ENCODE measurements around the gene TLL2. TPM values are rescaled to one million over a fixed set of nuclear protein-coding genes. Genes with fewer than 3 reads are reported as not detected.

The TLL2 gene
- total RNA-seq, 1 donor from 2014 or later: not detected

GRCh38 chr10:96366508-96366907 lies 147.2 kb downstream of the TLL2 start:
- Histone ChIP-seq H3K27me3 (no peaks in the 10 kb centered on the region), H3K27ac (no peak overlapping the region), H3K4me3 (no peak overlapping the region), H3K4me1 (no peaks in the 10 kb centered on the region), H3K9me3 (no peaks in the 10 kb centered on the region), H3K36me3 (no peaks in the 10 kb centered on the region)
- intact Hi-C loops (cut with DNase I): no loop called here
- no peak for ATAC-seq
- no peak for TF ChIP-seq CTCF (IDR thresholded peaks at IDR 0.05)
- no peak for DNase-seq

GRCh38 chr10:96365571-96365970 lies 148.2 kb downstream of the TLL2 start:
- Histone ChIP-seq H3K36me3 (no peaks in the 10 kb centered on the region), H3K9me3 (no peaks in the 10 kb centered on the region), H3K27me3 (no peaks in the 10 kb centered on the region), H3K4me3 (no peak overlapping the region), H3K27ac (no peak overlapping the region), H3K4me1 (no peaks in the 10 kb centered on the region)
- ATAC-seq: no peak
- no peak for DNase-seq
- intact Hi-C loops (cut with DNase I): no loop called here
- TF ChIP-seq CTCF (IDR thresholded peaks at IDR 0.05): no peak

GRCh38 chr10:96360766-96361165 lies 153.0 kb downstream of the TLL2 start:
- H3K4me3 ChIP-seq: no peak overlapping the region
- H3K9me3 ChIP-seq: no peaks in the 10 kb centered on the region
- H3K27me3 ChIP-seq: peaks cover 9% of the 10 kb centered on the region
- H3K27ac ChIP-seq: no peak overlapping the region
- intact Hi-C loops (cut with DNase I): no loop called here
- no peak for ATAC-seq
- no peaks in the 10 kb centered on the region for H3K4me1 ChIP-seq
- no peaks in the 10 kb centered on the region for H3K36me3 ChIP-seq
- DNase-seq: no peak
- no peak for TF ChIP-seq CTCF (IDR thresholded peaks at IDR 0.05)

- ATAC-seq (no peak), DNase-seq (no peak)
- H3K9me3 ChIP-seq: no peaks in the 10 kb centered on the region
- H3K4me3 ChIP-seq: no peak overlapping the region
- H3K27me3 ChIP-seq: peaks cover 9% of the 10 kb centered on the region
- no peaks in the 10 kb centered on the region for H3K36me3 ChIP-seq
- H3K4me1 ChIP-seq: no peaks in the 10 kb centered on the region
- no peak overlapping the region for H3K27ac ChIP-seq
- intact Hi-C loops (cut with DNase I): no loop called here
- no peak for TF ChIP-seq CTCF (IDR thresholded peaks at IDR 0.05)
These were observed 153.4 kb downstream of the TLL2 start for GRCh38 chr10:96360331-96360730.

- ATAC-seq: no peak
- H3K27me3 ChIP-seq: peaks cover 9% of the 10 kb centered on the region
- intact Hi-C loops (cut with DNase I): no loop called here
These were observed 154.1 kb downstream of the TLL2 start for GRCh38 chr10:96359616-96360015.

More at GRCh38 chr10:96359616-96360015, 154.1 kb downstream of the TLL2 start:
- DNase-seq: no peak
- Histone ChIP-seq H3K4me3 (no peak overlapping the region), H3K36me3 (no peaks in the 10 kb centered on the region), H3K9me3 (no peaks in the 10 kb centered on the region), H3K4me1 (no peaks in the 10 kb centered on the region), H3K27ac (no peak overlapping the region)
- TF ChIP-seq CTCF (IDR thresholded peaks at IDR 0.05): no peak
